GM23338 (cell line): ENCODE measurements around the gene TMEM187.

Source experiments
- CREB1 ChIP-seq: fragments of 250-450 bp; sonication (Bioruptor Pico); IDR thresholded peaks from 2 replicates; pipeline ENCODE4 v1.5.0; 2020; ENCODE audit warnings: low read depth, mild to moderate bottlenecking, moderate library complexity
- CTCF ChIP-seq, 2 experiments: fragments of 200-600 bp in 1 of 2; sonication (generic) in 1 of 2; conservative IDR thresholded peaks; 2 replicates each; pipeline versions ENCODE4 v1.5.1 to v1.6.1; 2016 to 2017; ENCODE audit warnings: antibody characterized with exemption in 2 of 2, low read depth in 2 of 2, mild to moderate bottlenecking in 2 of 2, moderate library complexity in 1 of 2
- EZH2 ChIP-seq: fragments of 200-600 bp; sonication (generic); IDR thresholded peaks from one replicate; pipeline ENCODE4 v1.8.0; 2017; ENCODE audit warnings: antibody characterized with exemption, mild to moderate bottlenecking, low read depth; ENCODE audit not compliant: unreplicated experiment
- EZH2phosphoT487 ChIP-seq: fragments of 200-600 bp; sonication (generic); IDR thresholded peaks from one replicate; pipeline ENCODE4 v1.8.1; 2018; ENCODE audit warnings: antibody characterized with exemption; ENCODE audit not compliant: unreplicated experiment
- JUNB ChIP-seq: IDR thresholded peaks from one replicate; pipeline ENCODE4 v1.6.1; 2016; ENCODE audit warnings: antibody characterized with exemption; ENCODE audit not compliant: unreplicated experiment
- POLR2AphosphoS5 ChIP-seq: IDR thresholded peaks from 2 replicates; pipeline ENCODE4 v1.6.1; 2016; ENCODE audit warnings: antibody characterized with exemption, low read depth
- REST ChIP-seq: IDR thresholded peaks from one replicate; pipeline ENCODE4 v1.6.1; 2018; ENCODE audit warnings: antibody characterized with exemption; ENCODE audit not compliant: unreplicated experiment
- ZNF331 ChIP-seq: fragments of 250-450 bp; sonication (Bioruptor Pico); IDR thresholded peaks from 2 replicates; pipeline ENCODE4 v1.5.0; 2020; ENCODE audit warnings: low read depth, mild to moderate bottlenecking, moderate library complexity
- ZNF462 ChIP-seq: fragments of 250-450 bp; sonication (Bioruptor Pico); IDR thresholded peaks from 2 replicates; pipeline ENCODE4 v1.5.0; 2020; ENCODE audit warnings: mild to moderate bottlenecking, moderate library complexity

GRCh38 chrX:153992180-153992579 is 19.6 kb downstream of the TMEM187 start:
- TF ChIP-seq CTCF (conservative IDR thresholded peaks at IDR 0.05; ENCODE audit: low read depth in 2 of 2) (no peak), CREB1 (CRISPR knock-in tag) (no peak), ZNF462 (no peak), REST (no peak), ZNF331 (CRISPR knock-in tag) (no peak), EZH2 (no peak), EZH2phosphoT487 (no peak), POLR2AphosphoS5 (no peak), JUNB (no peak)
